GM19240 (cell line): ENCODE data around the gene PARVG.

ENCODE experiments used
- DNase-seq: peaks from one replicate; pipeline ENCODE4 v3.0.0; 2011; ENCODE audit warnings: low spot score; ENCODE audit not compliant: insufficient read length

The PARVG gene

GRCh38 chr22:44179989-44180705 lies 578 bp upstream of the PARVG start:
- DNase-seq: no peak

DNA sequence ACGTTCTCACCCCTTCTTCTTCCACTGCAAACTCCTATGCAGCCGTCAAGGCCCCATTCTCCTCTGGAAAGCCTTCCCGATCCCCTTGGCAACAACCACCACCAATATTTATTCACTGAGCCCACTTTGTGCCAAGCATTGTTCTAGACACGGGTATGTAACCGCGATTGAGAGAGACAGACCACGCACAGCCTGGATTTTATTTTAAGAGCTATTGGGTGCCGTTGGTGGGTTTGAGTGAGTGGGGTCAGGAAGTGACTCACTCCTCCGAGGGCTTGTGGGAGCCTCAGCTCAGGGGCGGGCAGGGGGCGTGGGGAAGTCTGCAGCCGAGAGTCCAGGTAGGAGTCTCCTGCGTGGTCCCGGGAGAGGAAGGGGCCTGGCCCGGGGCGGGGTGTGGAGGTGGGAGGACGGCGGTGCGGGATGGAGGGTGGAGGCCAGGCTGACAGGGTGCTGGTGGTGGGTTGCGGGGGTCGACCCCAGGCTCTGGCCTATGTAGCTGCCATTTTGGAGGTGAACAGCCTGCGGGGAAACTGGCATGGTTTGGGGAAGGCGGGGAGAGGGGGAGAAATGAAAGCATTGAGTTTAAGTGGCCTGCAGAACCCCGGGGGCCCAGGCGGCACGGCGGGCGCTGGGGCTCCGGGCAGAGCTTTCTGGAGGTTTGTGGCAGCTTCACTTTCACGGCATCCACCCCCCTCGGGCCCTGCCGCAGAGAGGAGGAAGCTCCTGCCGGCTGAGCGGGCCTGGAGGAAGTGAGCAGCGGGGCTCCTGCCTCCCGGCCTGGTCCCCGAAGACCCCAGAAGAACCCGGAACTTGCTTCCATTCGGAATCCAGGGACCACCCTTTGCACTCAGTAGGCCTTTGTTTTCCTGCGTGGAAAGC lies 547 bp downstream of the PARVG start:
- no peak for DNase-seq

DNA sequence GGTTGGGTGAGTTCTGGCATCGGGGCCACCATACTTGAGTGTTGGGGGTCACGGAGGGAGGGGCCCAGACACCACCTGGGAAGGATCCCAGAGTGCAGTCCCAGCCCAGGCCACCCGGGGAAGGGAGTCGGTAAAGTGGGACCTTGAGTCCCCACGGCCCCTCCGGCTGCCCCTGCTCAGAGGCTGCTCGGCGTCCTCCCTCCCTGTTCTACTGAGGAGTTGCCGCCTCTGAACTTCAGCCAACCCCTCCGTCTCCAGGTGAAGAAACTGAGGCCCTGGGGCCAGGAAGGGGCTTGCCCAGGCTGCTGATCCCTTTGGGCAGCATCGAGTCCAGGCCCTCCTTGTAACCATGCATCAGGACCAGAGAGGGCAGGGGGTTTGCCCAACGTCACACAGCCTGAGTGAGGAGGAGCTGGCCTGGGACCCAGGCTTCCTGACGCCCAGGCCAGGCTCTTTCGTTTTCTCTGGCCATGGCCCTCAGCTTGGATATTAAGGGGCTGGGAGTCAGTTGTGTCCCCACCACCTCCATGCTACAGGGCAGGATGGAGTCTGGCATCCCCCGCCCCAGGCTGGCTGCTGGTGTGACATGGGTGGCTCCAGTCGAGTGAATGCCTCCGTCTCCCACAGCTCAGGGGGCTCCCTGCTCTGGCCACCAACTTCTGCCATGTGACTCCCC lies 1.3 kb downstream of the PARVG start:
- no peak for DNase-seq

GRCh38 chr22:44182588-44183286 lies 2.0 kb downstream of the PARVG start:
- DNase-seq: no peak

GRCh38 chr22:44183287-44183588 lies 2.5 kb downstream of the PARVG start:
- no peak for DNase-seq

DNA sequence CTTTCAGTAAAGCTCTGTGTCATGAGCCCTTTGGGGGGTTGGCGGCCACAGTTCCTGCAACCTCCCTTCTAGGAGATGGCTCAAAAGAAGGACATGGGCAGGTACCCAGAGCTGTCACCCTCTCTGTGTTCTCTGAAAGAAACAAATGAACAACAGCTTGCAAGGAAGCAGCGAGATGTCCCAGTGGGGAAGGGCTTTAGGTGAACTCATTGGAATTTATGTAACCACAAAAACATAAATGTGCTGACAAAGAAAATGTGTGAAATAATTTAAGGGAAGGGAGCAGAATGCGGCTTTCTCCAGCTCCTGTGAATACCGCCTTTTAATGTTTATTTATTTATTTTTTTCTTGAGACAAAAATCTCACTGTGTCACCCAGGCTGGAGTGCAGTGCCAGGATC lies 3.3 kb downstream of the PARVG start:
- DNase-seq: no peak

DNA sequence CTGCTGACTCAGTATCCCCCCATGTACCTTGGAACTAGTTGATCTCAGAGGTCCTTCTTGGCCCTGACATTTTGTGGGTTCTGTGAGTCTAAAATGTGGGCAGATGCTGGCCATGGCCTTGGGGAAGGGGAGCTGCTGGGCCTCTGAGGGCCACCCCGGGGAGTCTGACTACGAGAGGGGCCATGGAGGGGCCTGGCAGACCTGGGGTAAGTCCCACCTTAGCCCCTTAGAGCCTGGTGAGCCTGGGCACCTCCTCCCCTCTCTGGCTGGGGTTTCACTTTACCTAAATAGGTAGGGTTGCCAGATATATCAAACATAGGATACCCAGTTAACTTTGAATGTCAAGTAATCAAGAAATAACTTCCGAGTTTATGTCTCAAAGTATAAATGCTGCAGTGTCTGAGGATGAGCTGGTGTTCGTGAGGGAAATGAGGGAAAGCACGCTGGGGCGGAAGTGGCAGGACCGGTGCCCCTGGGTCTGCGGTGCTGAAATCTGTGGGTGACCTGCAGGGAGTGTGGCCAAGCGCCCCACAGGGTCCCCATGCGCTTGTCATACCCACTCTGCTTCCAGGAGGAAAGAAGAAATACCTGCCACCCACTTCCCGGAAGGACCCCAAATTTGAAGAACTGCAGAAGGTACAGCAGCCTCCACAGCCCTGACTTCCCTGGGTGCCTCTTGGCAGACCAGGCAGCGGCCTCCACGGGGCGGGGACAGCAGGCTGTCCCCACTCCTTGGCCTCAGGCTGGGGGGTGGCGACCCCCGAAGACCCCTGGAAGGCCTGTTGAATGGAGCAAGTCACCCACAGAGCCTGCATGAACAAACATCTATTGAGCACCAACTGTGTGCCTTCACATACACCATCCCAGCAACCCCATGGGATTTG lies 4.8 kb downstream of the PARVG start:
- no peak for DNase-seq

DNA sequence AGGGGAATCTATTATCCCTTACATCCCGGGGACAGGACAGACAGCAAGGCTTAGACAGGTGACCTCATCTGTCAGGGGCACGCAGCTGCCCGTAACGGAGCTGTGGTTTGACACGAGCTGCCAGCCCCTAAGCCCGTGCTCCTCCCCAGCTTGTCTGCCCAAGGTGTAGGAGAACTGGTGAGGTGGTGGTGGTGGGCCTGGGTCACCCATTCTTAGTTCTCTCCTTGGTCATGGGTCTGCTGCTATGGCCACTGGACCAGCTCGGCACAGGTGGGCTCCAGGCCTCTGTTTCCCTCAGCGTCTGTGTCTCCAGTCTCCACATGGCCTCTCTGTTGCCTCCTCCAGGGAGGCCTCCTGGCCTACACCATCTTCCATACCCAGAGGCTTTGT lies 5.4 kb downstream of the PARVG start:
- no peak for DNase-seq

- no peak for DNase-seq
Observed at GRCh38 chr22:44186737-44187136, 6.0 kb downstream of the PARVG start.

- no peak for DNase-seq
Observed at GRCh38 chr22:44187652-44188230, 7.0 kb downstream of the PARVG start.

- DNase-seq: no peak
Observed at GRCh38 chr22:44188316-44188715, 7.6 kb downstream of the PARVG start.

GRCh38 chr22:44188986-44189630 lies 8.4 kb downstream of the PARVG start:
- no peak for DNase-seq

- DNase-seq: no peak
Observed at GRCh38 chr22:44190381-44190976, 9.8 kb downstream of the PARVG start.

DNA sequence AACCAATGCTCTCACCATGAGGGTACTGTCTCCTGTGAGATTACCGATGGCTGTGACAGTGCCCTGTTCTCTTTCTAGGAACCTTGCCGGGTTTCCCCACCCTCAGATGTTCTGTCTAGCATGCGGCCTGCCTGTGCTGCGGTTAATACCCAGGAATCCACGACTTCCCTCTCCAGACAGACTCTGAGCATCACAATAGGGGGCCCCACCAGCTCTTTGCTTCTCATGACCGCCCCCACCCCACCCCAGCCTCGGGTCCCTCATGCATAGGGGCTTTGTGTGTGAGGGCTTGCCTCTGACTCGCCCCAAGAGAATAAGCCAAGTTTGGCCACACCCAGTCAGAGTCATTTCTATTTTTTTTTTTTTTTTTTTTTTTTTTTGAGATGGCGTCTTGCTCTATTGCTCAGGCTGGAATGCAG lies 10.3 kb downstream of the PARVG start:
- no peak for DNase-seq

DNA sequence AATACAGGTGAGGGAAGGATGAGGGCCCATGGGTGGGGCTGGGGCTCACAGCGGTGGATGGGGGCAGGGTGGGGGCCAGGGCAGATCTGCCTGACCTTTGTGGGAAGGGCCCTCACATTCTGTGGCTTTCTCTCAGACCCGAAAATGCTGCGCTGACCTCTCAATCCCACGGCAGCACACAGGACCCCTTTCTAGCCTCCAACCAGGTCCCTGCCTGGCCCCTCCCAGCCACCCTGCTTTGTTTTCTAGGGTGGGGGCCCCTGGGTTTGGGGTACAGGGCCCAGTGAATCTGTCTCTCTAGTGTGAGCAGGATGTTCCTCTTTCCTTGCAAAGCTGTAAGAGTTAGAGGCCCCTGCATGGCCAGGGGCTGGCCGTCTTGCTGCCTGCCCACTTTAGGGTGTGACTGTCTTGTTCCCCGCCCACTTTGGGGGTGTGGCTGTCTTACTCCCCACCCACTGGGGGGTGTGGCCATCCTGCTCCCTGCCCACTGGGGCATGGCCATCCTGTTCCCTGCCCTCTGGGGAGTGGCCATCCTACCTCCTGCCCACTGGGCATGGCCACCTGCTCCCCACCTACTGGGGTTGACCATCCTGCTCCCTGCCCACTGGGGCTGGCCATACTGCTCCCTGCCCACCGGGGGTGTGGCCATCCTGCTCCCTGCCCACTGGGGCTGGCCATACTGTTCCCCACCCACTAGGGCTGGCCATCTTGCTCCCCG lies 11.5 kb downstream of the PARVG start:
- no peak for DNase-seq

GRCh38 chr22:44192816-44193534 lies 12.2 kb downstream of the PARVG start:
- no peak for DNase-seq

- DNase-seq: no peak
Observed at GRCh38 chr22:44193535-44193891, 12.8 kb downstream of the PARVG start.

- no peak for DNase-seq
Observed at GRCh38 chr22:44194569-44194968, 13.8 kb downstream of the PARVG start.
